MM.1S (cell line): Measurements from ENCODE around the gene ACBD6.

Experiments
- EZH2 ChIP-seq: fragments of 300-600 bp; sonication (generic); optimal IDR thresholded peaks from 2 replicates; pipeline ENCODE3; 2017; ENCODE audit warnings: low read depth, mild to moderate bottlenecking, antibody characterized with exemption, low read length, mixed read lengths
- EZH2phosphoT487 ChIP-seq: fragments of 300-600 bp; sonication (generic); IDR thresholded peaks from 2 replicates; pipeline ENCODE4 v1.6.1; 2018; ENCODE audit warnings: antibody characterized with exemption, low read length
- TF ChIP-seq, protein P1 (sequence below): fragments of 300-600 bp; sonication (generic); IDR thresholded peaks from 2 replicates; pipeline ENCODE4 v1.5.1; 2016; ENCODE audit warnings: antibody characterized with exemption, low read length, mixed read lengths

DNA sequence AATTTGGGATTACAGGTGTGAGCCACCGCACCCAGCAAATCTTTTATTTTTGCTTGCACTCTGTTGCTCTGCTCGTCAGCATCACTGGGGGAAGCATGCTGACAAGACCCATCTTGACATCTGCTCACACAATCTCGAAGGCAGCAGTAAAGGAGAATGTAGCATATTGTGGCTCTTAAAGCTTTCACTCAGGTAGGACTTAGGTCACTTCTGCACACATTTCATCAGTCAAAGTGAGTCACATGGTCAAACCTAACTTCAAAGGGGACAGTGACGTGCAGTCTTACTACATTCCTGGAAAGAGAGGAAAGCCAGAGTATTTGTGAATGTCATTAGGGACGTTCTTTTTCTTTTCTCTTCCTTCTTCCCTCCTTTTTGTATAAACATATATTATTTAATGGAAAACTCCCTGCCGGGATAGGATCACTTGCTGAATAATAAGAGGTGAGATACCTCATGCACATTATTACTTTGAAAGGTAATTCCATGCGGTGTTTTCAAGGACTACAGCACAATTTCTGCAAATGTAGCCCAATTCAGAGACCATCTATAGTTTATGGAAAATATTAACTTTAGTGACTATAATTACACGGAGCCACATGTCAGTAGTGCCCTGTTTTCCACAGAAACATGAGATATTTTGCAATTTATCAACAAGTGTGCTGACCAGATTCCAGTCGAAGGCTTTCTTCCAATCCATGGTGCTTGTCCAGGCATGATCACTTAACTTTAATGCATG lies 19.3 kb upstream of the ACBD6 start:
- TF ChIP-seq, protein P1, sequence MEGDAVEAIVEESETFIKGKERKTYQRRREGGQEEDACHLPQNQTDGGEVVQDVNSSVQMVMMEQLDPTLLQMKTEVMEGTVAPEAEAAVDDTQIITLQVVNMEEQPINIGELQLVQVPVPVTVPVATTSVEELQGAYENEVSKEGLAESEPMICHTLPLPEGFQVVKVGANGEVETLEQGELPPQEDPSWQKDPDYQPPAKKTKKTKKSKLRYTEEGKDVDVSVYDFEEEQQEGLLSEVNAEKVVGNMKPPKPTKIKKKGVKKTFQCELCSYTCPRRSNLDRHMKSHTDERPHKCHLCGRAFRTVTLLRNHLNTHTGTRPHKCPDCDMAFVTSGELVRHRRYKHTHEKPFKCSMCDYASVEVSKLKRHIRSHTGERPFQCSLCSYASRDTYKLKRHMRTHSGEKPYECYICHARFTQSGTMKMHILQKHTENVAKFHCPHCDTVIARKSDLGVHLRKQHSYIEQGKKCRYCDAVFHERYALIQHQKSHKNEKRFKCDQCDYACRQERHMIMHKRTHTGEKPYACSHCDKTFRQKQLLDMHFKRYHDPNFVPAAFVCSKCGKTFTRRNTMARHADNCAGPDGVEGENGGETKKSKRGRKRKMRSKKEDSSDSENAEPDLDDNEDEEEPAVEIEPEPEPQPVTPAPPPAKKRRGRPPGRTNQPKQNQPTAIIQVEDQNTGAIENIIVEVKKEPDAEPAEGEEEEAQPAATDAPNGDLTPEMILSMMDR: no peak
- TF ChIP-seq EZH2: no peak
- no peak for TF ChIP-seq EZH2phosphoT487
